HepG2 (cell line): Measurements from ENCODE around the gene EIF4G1. TPM values are rescaled to one million over a fixed set of nuclear protein-coding genes. Genes with fewer than 3 reads are reported as not detected.

Experiments
- ASH2L ChIP-seq: fragments of 300-600, 200-600 bp; sonication (generic); IDR thresholded peaks from 2 replicates; pipeline ENCODE4 v1.7.0; 2017; ENCODE audit warnings: low read depth, mild to moderate bottlenecking, moderate library complexity, mixed read lengths, low read length; ENCODE audit not compliant: insufficient read length
- DR1 ChIP-seq: sonication (generic); formaldehyde crosslinking; IDR thresholded peaks from 2 replicates; pipeline ENCODE4 v1.8.0; 2021; ENCODE audit warnings: mild to moderate bottlenecking, missing genetic modification reagents, inconsistent platforms
- EHMT2 ChIP-seq: fragments of 200-600 bp; sonication (generic); IDR thresholded peaks from 2 replicates; pipeline ENCODE4 v1.7.0; 2017; ENCODE audit warnings: antibody characterized with exemption, low read depth, low read length, borderline replicate concordance
- HIVEP1 ChIP-seq: sonication (generic); formaldehyde crosslinking; IDR thresholded peaks from 2 replicates; pipeline ENCODE4 v1.4.0; 2020; ENCODE audit warnings: mild to moderate bottlenecking, missing genetic modification reagents
- ISX ChIP-seq: sonication (generic); formaldehyde crosslinking; conservative IDR thresholded peaks from 2 replicates; pipeline ENCODE4 v1.5.0; 2020; ENCODE audit warnings: missing genetic modification reagents
- KLF9 ChIP-seq: IDR thresholded peaks from 2 replicates; pipeline ENCODE4 v1.6.1; 2016; ENCODE audit warnings: low read depth
- NFRKB ChIP-seq: fragments of 450-650 bp; IDR thresholded peaks from 2 replicates; pipeline ENCODE4 v1.6.1; 2017
- NR2C2 ChIP-seq: sonication (generic); formaldehyde crosslinking; IDR thresholded peaks from 2 replicates; pipeline ENCODE4 v1.4.0; 2020; ENCODE audit warnings: missing genetic modification reagents, mild to moderate bottlenecking, moderate library complexity, borderline replicate concordance
- RXRB ChIP-seq: IDR thresholded peaks from 2 replicates; pipeline ENCODE4 v1.6.1; 2016; ENCODE audit warnings: borderline replicate concordance, missing genetic modification reagents, missing compliant biosample characterization
- ZBTB20 ChIP-seq: sonication (generic); formaldehyde crosslinking; IDR thresholded peaks from 2 replicates; pipeline ENCODE4 v1.8.1; 2023; ENCODE audit warnings: missing genetic modification reagents, low read depth, mild to moderate bottlenecking, borderline replicate concordance
- ZFP36L1 ChIP-seq: sonication (generic); formaldehyde crosslinking; IDR thresholded peaks from 2 replicates; pipeline ENCODE4 v1.8.0; 2022; ENCODE audit warnings: mild to moderate bottlenecking, missing genetic modification reagents, moderate library complexity
- ZFX ChIP-seq: sonication (generic); formaldehyde crosslinking; IDR thresholded peaks from 2 replicates; pipeline ENCODE4 v1.4.0; 2020; ENCODE audit warnings: mild to moderate bottlenecking, low read depth, missing genetic modification reagents, moderate library complexity
- ZNF124 ChIP-seq: sonication (generic); formaldehyde crosslinking; IDR thresholded peaks from 2 replicates; pipeline ENCODE4 v1.4.0; 2020; ENCODE audit warnings: missing genetic modification reagents
- ZNF331 ChIP-seq: sonication (generic); formaldehyde crosslinking; IDR thresholded peaks from 2 replicates; pipeline ENCODE4 v1.4.0; 2020; ENCODE audit warnings: missing genetic modification reagents
- ZNF501 ChIP-seq: sonication (generic); formaldehyde crosslinking; IDR thresholded peaks from 2 replicates; pipeline ENCODE4 v1.5.1; 2020; ENCODE audit warnings: mild to moderate bottlenecking, moderate library complexity, missing genetic modification reagents
- ZNF607 ChIP-seq: sonication (generic); formaldehyde crosslinking; IDR thresholded peaks from 2 replicates; pipeline ENCODE4 v1.5.1; 2020; ENCODE audit warnings: missing genetic modification reagents, mild to moderate bottlenecking, borderline replicate concordance
- ZNF614 ChIP-seq: IDR thresholded peaks from 2 replicates; pipeline ENCODE4 v1.6.1; 2018; ENCODE audit warnings: missing biosample characterization, missing genetic modification reagents, inconsistent platforms, borderline replicate concordance
- ZNF75D ChIP-seq: sonication (generic); formaldehyde crosslinking; IDR thresholded peaks from 2 replicates; pipeline ENCODE4 v1.8.1; 2023; ENCODE audit warnings: missing genetic modification reagents, mild to moderate bottlenecking, borderline replicate concordance
- polyA plus RNA-seq, 8 experiments: library from polyadenylated mRNA; depleted of rRNA in 3 of 8; stranded (reverse) in 7 of 8; unstranded in 1 of 8; fragments of >200 nt; fragmentation: Illumina TruSeq in 4 of 8; extraction: Trizol in 4 of 8; gene quantifications; 2 replicates each; pipeline versions ENCODE4 v1.2.1 to v1.2.3, GENCODE V29; 2011 to 2016; ENCODE audit warnings: low read depth in 4 of 8, missing spikeins in 1 of 8, mixed read lengths in 1 of 8; ENCODE audit not compliant: insufficient read depth in 1 of 8
- total RNA-seq, 5 experiments: library from RNA; depleted of rRNA; stranded (reverse); fragments of >200 nt; fragmentation: Illumina TruSeq; extraction: Trizol; gene quantifications; 2 replicates each; pipeline ENCODE4 v1.2.3, GENCODE V29; 2016; ENCODE audit warnings: low read depth in 1 of 5
- TF ChIP-seq, protein P1 (sequence below), 2 experiments: sonication (generic) in 1 of 2; formaldehyde crosslinking in 1 of 2; IDR thresholded peaks; 2 replicates each; pipeline versions ENCODE4 v1.5.1 to v1.6.1; 2011 to 2020; ENCODE audit warnings: borderline replicate concordance in 1 of 2, low read depth in 1 of 2, low read length in 1 of 2, mild to moderate bottlenecking in 1 of 2, missing genetic modification reagents in 1 of 2, moderate library complexity in 1 of 2
- TF ChIP-seq, protein P2 (sequence below): sonication (generic); formaldehyde crosslinking; IDR thresholded peaks from 2 replicates; pipeline ENCODE4 v1.4.0; 2020; ENCODE audit warnings: missing genetic modification reagents, borderline replicate concordance
- TF ChIP-seq, protein P3 (sequence below): sonication (generic); formaldehyde crosslinking; IDR thresholded peaks from 2 replicates; pipeline ENCODE4 v1.8.0; 2023; ENCODE audit warnings: mild to moderate bottlenecking, missing genetic modification reagents

EIF4G1 gene
- total and polyA plus RNA-seq, 2 of the 13 experiments (the other 11 are each of a cell fraction or from before 2014, with no cell fraction given) = 208 to 213 TPM

GRCh38 chr3:184362668-184363546, 48.5 kb downstream of the EIF4G1 start (continued):
- TF ChIP-seq EHMT2 (no peak), ZNF607 (CRISPR knock-in tag) (peak; percentile 90; the same call in 1 of the 2 replicates), DR1 (CRISPR knock-in tag) (peak; percentile 75; the same call in 1 of the 2 replicates), ZNF331 (CRISPR knock-in tag) (peak; percentile 66), RXRB (CRISPR knock-in tag) (peak; percentile 69; the same call in 1 of the 2 replicates), ZNF614 (CRISPR knock-in tag) (0 out of 2 replicates have a peak, but pooled peaks have one; percentile 82), ISX (CRISPR knock-in tag) (no peak), ZFX (CRISPR knock-in tag) (peak; percentile 91), NR2C2 (CRISPR knock-in tag) (peak; percentile 96), NFRKB (no peak), ASH2L (peak; percentile 63), KLF9 (0 out of 2 replicates have a peak, but pooled peaks have one; percentile 30), ZNF124 (CRISPR knock-in tag) (peak; percentile 79; the same call in 1 of the 2 replicates), ZBTB20 (CRISPR knock-in tag) (peak; percentile 30; the same call in 1 of the 2 replicates), HIVEP1 (CRISPR knock-in tag) (peak; percentile 94), ZNF75D (CRISPR knock-in tag) (no peak), ZFP36L1 (peak; percentile 88; the same call in 1 of the 2 replicates), ZNF501 (peak; percentile 97)
- TF ChIP-seq, protein P1, sequence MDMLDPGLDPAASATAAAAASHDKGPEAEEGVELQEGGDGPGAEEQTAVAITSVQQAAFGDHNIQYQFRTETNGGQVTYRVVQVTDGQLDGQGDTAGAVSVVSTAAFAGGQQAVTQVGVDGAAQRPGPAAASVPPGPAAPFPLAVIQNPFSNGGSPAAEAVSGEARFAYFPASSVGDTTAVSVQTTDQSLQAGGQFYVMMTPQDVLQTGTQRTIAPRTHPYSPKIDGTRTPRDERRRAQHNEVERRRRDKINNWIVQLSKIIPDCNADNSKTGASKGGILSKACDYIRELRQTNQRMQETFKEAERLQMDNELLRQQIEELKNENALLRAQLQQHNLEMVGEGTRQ (IDR thresholded peaks at IDR 0.05; ENCODE audit: low read depth, low read length) = no peak
- TF ChIP-seq, protein P1 (CRISPR knock-in tag; IDR thresholded peaks at IDR 0.05; ENCODE audit: borderline replicate concordance) = peak; percentile 4; the same call in 1 of the 2 replicates
- TF ChIP-seq, protein P2, sequence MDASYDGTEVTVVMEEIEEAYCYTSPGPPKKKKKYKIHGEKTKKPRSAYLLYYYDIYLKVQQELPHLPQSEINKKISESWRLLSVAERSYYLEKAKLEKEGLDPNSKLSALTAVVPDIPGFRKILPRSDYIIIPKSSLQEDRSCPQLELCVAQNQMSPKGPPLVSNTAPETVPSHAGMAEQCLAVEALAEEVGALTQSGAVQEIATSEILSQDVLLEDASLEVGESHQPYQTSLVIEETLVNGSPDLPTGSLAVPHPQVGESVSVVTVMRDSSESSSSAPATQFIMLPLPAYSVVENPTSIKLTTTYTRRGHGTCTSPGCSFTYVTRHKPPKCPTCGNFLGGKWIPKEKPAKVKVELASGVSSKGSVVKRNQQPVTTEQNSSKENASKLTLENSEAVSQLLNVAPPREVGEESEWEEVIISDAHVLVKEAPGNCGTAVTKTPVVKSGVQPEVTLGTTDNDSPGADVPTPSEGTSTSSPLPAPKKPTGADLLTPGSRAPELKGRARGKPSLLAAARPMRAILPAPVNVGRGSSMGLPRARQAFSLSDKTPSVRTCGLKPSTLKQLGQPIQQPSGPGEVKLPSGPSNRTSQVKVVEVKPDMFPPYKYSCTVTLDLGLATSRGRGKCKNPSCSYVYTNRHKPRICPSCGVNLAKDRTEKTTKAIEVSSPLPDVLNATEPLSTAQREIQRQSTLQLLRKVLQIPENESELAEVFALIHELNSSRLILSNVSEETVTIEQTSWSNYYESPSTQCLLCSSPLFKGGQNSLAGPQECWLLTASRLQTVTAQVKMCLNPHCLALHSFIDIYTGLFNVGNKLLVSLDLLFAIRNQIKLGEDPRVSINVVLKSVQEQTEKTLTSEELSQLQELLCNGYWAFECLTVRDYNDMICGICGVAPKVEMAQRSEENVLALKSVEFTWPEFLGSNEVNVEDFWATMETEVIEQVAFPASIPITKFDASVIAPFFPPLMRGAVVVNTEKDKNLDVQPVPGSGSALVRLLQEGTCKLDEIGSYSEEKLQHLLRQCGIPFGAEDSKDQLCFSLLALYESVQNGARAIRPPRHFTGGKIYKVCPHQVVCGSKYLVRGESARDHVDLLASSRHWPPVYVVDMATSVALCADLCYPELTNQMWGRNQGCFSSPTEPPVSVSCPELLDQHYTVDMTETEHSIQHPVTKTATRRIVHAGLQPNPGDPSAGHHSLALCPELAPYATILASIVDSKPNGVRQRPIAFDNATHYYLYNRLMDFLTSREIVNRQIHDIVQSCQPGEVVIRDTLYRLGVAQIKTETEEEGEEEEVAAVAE (CRISPR knock-in tag) = peak; percentile 80; the same call in 1 of the 2 replicates
- TF ChIP-seq, protein P3, sequence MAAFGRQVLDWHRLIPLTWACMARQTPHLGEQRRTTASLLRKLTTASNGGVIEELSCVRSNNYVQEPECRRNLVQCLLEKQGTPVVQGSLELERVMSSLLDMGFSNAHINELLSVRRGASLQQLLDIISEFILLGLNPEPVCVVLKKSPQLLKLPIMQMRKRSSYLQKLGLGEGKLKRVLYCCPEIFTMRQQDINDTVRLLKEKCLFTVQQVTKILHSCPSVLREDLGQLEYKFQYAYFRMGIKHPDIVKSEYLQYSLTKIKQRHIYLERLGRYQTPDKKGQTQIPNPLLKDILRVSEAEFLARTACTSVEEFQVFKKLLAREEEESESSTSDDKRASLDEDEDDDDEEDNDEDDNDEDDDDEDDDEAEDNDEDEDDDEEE (CRISPR knock-in tag) = peak; percentile 73
